Measurements from ENCODE around the gene MAGI1.

DNA sequence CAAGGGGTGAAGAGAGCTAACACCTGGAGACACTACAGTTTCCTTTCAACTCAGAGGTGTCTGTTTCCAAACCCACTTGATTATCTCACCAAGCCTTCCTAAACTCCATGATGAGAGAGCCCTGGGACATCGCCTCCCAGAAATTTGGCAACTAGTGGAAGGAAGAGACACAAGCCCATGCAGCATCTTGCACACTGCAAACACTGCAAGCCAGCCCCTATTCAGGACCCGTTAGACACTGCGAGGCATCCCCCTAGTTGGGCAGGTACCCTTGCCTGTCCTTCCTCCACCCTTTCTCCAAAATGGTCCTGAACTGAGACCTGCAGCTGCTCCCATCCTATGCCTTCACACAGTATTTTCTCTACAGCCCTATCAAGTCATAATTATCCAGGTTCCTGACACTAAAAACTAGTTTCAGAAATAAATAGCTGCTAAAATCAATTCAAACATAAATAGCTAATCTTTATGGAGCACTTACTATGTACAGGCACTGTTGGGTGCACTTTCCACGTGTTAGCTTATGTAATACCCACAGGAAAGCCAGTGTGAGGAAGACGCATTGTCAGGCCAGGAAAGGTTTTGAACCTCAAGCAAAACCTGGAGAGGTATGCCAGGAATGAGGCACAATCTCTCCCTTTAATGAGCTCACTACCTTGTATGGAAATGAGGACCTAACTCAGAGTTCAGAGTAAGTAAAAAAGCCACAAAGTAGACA is 2.8 kb downstream of the MAGI1 start:
- TF ChIP-seq, protein P1, sequence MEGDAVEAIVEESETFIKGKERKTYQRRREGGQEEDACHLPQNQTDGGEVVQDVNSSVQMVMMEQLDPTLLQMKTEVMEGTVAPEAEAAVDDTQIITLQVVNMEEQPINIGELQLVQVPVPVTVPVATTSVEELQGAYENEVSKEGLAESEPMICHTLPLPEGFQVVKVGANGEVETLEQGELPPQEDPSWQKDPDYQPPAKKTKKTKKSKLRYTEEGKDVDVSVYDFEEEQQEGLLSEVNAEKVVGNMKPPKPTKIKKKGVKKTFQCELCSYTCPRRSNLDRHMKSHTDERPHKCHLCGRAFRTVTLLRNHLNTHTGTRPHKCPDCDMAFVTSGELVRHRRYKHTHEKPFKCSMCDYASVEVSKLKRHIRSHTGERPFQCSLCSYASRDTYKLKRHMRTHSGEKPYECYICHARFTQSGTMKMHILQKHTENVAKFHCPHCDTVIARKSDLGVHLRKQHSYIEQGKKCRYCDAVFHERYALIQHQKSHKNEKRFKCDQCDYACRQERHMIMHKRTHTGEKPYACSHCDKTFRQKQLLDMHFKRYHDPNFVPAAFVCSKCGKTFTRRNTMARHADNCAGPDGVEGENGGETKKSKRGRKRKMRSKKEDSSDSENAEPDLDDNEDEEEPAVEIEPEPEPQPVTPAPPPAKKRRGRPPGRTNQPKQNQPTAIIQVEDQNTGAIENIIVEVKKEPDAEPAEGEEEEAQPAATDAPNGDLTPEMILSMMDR (IDR thresholded peaks at IDR 0.05) = no peak
- no peak for TF ChIP-seq POLR2A (IDR thresholded peaks at IDR 0.05)
